ENCODE results near the gene NEDD9. TPM values are rescaled to one million over a fixed set of nuclear protein-coding genes. Genes with fewer than 3 reads are reported as not detected.

The NEDD9 gene
- total RNA-seq, 1 experiment from 2014 or later = 0.17 TPM

DNA sequence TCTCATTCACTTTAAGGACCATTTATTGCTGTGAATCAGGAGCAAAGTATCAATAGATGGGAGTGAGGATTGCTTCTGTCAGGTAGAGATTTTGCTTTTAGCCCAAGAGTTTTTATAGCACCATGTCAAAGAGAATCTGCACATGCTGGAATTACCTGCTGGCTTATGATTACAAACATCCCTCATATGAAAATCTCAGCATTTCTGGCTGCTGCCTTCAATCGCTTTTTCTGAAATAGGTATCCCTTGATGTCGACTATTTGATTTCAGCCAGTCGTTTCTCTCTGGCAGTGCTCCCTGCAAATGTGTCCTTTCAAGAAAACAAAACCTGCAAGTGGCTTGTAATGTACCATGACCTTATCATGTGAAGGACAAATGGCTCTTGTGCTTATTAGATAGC, 34.5 kb upstream of the NEDD9 start:
- Histone ChIP-seq H2AFZ (ENCODE audit: low read depth, low read length, poor library complexity, severe bottlenecking) (no peak overlapping the region), H3K9me3 (ENCODE audit: control insufficient read depth in 1 of 2, insufficient read depth in 1 of 2, low read depth in 1 of 2, low read length in 2 of 2) (no peaks in the 10 kb centered on the region), H3K4me2 (ENCODE audit: low read length) (no peak overlapping the region), H3K79me2 (ENCODE audit: insufficient read depth, low read length) (no peaks in the 10 kb centered on the region), H3K4me1 (ENCODE audit: control insufficient read depth in 1 of 2, insufficient read depth in 2 of 2, low read length in 2 of 2) (no peaks in the 10 kb centered on the region), H4K20me1 (ENCODE audit: insufficient read depth) (no peaks in the 10 kb centered on the region), H3K4me3 (replicated peaks in 1 of 2; ENCODE audit: low read depth in 1 of 2, low read length in 2 of 2) (no peak overlapping the region), H3K27ac (ENCODE audit: low read depth, low read length) (no peak overlapping the region), H3K9ac (ENCODE audit: low read length) (no peak overlapping the region), H3K27me3 (ENCODE audit: insufficient read depth, low read length) (no peaks in the 10 kb centered on the region), H3K9me2 (ENCODE audit: insufficient read depth) (no peaks in the 10 kb centered on the region), H3K36me3 (ENCODE audit: control insufficient read depth in 1 of 2, insufficient read depth in 2 of 2, low read length in 2 of 2) (no peaks in the 10 kb centered on the region)
- RAD21 ChIA-PET (ENCODE audit: low non-redundant PET in 1 of 2, low total read pairs in 2 of 2, uncharacterized antibody in 2 of 2, unreplicated experiment in 2 of 2) = no interaction called here
- intact Hi-C loops (cut with micrococcal nuclease) = loop anchor here (10.0 kb wide), 1 partner anchor 282 kb away; no protein-coding TSS in a partner anchor
- CTCF ChIA-PET = no interaction called here
- no peak for ATAC-seq
- no peak for DNase-seq (ENCODE audit: low read depth, low spot score)
- POLR2A ChIA-PET = no interaction called here
- TF ChIP-seq EZH2phosphoT487 (IDR thresholded peaks at IDR 0.05; ENCODE audit: borderline replicate concordance) (no peak), SRF (IDR thresholded peaks at IDR 0.05; ENCODE audit: low read depth) (no peak), JUND (IDR thresholded peaks at IDR 0.05) (no peak), ELF1 (IDR thresholded peaks at IDR 0.05; ENCODE audit: borderline replicate concordance, low read depth) (no peak), EGR1 (IDR thresholded peaks at IDR 0.05; ENCODE audit: low read depth) (no peak), ZFX (IDR thresholded peaks at IDR 0.05) (no peak), POLR2AphosphoS5 (IDR thresholded peaks at IDR 0.05; ENCODE audit: low read depth, low read length) (no peak), CBX3 (IDR thresholded peaks at IDR 0.05; ENCODE audit: low read depth) (no peak), SIN3A (IDR thresholded peaks at IDR 0.05; ENCODE audit: low read depth) (no peak), CEBPB (IDR thresholded peaks at IDR 0.05; ENCODE audit: low read depth) (no peak), YY1 (IDR thresholded peaks at IDR 0.05; ENCODE audit: extremely low read depth, insufficient replicate concordance, low read depth, low read length) (no peak)
- TF ChIP-seq, protein P1, sequence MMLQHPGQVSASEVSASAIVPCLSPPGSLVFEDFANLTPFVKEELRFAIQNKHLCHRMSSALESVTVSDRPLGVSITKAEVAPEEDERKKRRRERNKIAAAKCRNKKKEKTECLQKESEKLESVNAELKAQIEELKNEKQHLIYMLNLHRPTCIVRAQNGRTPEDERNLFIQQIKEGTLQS (IDR thresholded peaks at IDR 0.05) = no peak
- TF ChIP-seq, protein P2, sequence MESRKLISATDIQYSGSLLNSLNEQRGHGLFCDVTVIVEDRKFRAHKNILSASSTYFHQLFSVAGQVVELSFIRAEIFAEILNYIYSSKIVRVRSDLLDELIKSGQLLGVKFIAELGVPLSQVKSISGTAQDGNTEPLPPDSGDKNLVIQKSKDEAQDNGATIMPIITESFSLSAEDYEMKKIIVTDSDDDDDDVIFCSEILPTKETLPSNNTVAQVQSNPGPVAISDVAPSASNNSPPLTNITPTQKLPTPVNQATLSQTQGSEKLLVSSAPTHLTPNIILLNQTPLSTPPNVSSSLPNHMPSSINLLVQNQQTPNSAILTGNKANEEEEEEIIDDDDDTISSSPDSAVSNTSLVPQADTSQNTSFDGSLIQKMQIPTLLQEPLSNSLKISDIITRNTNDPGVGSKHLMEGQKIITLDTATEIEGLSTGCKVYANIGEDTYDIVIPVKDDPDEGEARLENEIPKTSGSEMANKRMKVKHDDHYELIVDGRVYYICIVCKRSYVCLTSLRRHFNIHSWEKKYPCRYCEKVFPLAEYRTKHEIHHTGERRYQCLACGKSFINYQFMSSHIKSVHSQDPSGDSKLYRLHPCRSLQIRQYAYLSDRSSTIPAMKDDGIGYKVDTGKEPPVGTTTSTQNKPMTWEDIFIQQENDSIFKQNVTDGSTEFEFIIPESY (IDR thresholded peaks at IDR 0.05; ENCODE audit: extremely low read depth, insufficient replicate concordance, low read length) = no peak
- TF ChIP-seq, protein P3, sequence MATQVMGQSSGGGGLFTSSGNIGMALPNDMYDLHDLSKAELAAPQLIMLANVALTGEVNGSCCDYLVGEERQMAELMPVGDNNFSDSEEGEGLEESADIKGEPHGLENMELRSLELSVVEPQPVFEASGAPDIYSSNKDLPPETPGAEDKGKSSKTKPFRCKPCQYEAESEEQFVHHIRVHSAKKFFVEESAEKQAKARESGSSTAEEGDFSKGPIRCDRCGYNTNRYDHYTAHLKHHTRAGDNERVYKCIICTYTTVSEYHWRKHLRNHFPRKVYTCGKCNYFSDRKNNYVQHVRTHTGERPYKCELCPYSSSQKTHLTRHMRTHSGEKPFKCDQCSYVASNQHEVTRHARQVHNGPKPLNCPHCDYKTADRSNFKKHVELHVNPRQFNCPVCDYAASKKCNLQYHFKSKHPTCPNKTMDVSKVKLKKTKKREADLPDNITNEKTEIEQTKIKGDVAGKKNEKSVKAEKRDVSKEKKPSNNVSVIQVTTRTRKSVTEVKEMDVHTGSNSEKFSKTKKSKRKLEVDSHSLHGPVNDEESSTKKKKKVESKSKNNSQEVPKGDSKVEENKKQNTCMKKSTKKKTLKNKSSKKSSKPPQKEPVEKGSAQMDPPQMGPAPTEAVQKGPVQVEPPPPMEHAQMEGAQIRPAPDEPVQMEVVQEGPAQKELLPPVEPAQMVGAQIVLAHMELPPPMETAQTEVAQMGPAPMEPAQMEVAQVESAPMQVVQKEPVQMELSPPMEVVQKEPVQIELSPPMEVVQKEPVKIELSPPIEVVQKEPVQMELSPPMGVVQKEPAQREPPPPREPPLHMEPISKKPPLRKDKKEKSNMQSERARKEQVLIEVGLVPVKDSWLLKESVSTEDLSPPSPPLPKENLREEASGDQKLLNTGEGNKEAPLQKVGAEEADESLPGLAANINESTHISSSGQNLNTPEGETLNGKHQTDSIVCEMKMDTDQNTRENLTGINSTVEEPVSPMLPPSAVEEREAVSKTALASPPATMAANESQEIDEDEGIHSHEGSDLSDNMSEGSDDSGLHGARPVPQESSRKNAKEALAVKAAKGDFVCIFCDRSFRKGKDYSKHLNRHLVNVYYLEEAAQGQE (IDR thresholded peaks at IDR 0.05; ENCODE audit: low read depth) = no peak
- no TSS peak for BruUV-seq (replicated peaks)

All from HCT116 (cell line).